B cell (primary cell): ENCODE results near the gene HTR1B.

Experiments
- CTCF ChIP-seq: fragments of 200-600 bp; IDR thresholded peaks from one replicate; pipeline ENCODE4 v1.8.0; 2022; ENCODE audit warnings: antibody characterized with exemption, mild to moderate bottlenecking
- EZH2 ChIP-seq: IDR thresholded peaks from 2 replicates; pipeline ENCODE4 v1.6.1; 2012; ENCODE audit warnings: borderline replicate concordance, low read depth, mild to moderate bottlenecking, moderate library complexity, low read length; ENCODE audit not compliant: insufficient read depth, poor library complexity, severe bottlenecking

DNA sequence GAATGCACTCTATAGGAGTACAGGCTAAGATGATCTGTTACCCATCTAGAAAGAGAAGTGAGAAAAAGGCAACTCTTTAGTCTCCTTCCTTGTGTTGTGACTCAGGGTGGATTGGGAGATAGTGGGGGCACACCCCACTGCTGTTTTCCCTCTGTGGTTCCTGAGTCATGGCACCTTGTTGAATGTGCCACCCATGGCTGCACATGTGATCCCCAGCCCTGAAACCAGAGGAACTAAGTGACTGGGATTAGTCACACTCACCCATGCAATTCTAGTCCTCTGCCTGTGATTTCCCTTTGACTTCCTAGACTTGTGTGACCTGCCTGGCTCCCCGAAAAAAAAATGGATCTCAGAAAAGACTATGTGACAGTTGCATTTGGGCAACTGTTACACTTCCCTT is 48.6 kb upstream of the HTR1B start:
- TF ChIP-seq CTCF (no peak), EZH2 (no peak)
